GM12801 (cell line): ENCODE measurements around the gene ATF6.

Experiments used
- CTCF ChIP-seq: IDR thresholded peaks from one replicate; pipeline ENCODE4 v1.5.1; 2011; ENCODE audit warnings: control low read depth; ENCODE audit not compliant: insufficient read length; ENCODE audit errors: extremely low read depth

Gene ATF6

GRCh38 chr1:161768461-161768860 is 2.3 kb downstream of the ATF6 start:
- no peak for TF ChIP-seq CTCF

- no peak for TF ChIP-seq CTCF
These were observed 3.0 kb downstream of the ATF6 start for GRCh38 chr1:161768986-161769672.

DNA sequence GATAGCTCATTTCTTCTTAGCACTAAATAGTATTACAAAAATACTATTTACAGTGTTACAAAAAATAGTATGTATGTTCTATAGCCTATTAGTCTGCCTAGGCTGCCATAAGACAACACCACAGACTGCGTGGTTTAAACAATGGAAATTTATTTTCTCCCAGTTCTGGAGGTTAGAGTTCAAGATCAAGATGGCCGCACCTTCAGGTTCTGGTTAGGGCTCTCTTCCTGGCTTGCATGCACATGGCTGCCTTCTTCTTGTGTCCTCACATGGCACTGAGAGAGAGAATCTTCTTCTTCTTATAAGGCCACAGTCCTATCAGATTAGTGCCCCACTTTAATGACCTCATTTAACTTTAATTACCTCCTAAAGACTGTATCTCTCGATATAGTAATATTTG is 4.1 kb downstream of the ATF6 start:
- no peak for TF ChIP-seq CTCF

- TF ChIP-seq CTCF: no peak
These were observed 5.0 kb downstream of the ATF6 start for GRCh38 chr1:161771161-161771560.

DNA sequence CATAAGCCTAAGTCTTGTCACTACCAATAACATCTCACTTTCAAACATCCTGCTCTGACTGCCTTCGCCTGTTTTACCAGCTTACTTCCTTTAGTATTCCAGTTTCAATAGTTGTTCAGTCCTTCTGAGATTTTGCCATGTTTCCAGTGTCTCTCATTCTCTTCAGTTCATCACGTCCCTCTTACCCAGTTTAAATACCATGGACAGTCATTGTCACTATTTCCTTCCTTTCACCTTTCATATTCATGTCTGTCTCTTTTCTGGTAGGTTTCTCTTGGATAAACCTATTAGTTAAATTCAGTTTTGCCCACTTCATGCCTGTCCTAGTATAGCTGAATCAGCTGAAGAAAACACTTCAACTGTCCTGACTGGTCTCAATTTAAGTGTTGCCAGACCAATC is 5.9 kb downstream of the ATF6 start:
- TF ChIP-seq CTCF: no peak

DNA sequence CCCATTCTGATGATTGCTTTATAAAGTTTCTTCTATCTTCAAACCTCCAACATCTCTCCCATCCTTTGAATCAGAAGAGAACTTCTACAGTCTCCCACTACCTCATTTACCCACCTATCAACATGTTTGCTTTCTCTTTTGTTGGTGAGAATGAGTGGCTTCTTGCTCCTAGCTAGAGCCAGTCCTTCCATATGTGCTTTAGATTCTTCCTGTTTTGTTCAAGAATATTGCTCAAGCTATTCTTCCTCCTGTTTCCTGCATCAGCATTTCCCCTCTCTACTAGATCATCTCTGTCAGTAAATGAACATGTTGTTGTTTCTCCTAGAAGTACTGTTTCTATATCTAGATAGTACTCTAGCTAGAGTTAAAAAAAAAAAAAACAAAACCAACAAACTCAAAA is 6.3 kb downstream of the ATF6 start:
- TF ChIP-seq CTCF: no peak

- no peak for TF ChIP-seq CTCF
These were observed 7.7 kb downstream of the ATF6 start for GRCh38 chr1:161773791-161774190.
